SJCRH30 (cell line): ENCODE data around the gene BCAR3. TPM values are rescaled to one million over a fixed set of nuclear protein-coding genes. Genes with fewer than 3 reads are reported as not detected.
A peak's percentile ranks its signal among the peaks of the same experiment; 100 is the strongest.
"Not testable (repeated sequence)": the region's sequence is repeated elsewhere in the genome, so short reads cannot be mapped to it uniquely, and the experiment has no call there.

Experiments used
- DNase-seq, 2 experiments: peaks; one replicate each; pipeline ENCODE4 v3.0.0-alpha.2; 2015 to 2020
- H3K27ac ChIP-seq: fragments of 250-450 bp; sonication (Bioruptor Pico); 2 replicates; pipeline ENCODE4 v1.5.1; 2020; ENCODE audit warnings: mild to moderate bottlenecking, moderate library complexity
- H3K27me3 ChIP-seq: fragments of 250-450 bp; sonication (Bioruptor Pico); 2 replicates; pipeline ENCODE4 v1.5.1; 2020; ENCODE audit warnings: mild to moderate bottlenecking, moderate library complexity
- H3K36me3 ChIP-seq: fragments of 250-450 bp; sonication (Bioruptor Pico); 2 replicates; pipeline ENCODE4 v1.5.1; 2020; ENCODE audit warnings: mild to moderate bottlenecking, moderate library complexity
- H3K4me1 ChIP-seq: fragments of 250-450 bp; sonication (Bioruptor Pico); 2 replicates; pipeline ENCODE4 v1.5.1; 2020; ENCODE audit warnings: mild to moderate bottlenecking, moderate library complexity
- H3K4me3 ChIP-seq: fragments of 250-450 bp; sonication (Bioruptor Pico); 2 replicates; pipeline ENCODE4 v1.5.1; 2020; ENCODE audit warnings: mild to moderate bottlenecking, moderate library complexity
- H3K9me3 ChIP-seq: fragments of 250-450 bp; sonication (Bioruptor Pico); replicated peaks from 2 replicates; pipeline ENCODE4 v1.5.1; 2020; ENCODE audit warnings: mild to moderate bottlenecking, moderate library complexity
- total RNA-seq: library from RNA; depleted of rRNA; stranded (reverse); fragments of >200 nt; shearing (Covaris generic); gene quantifications from 2 replicates; pipeline ENCODE4 v1.2.3, GENCODE V29; 2014

The BCAR3 gene
- total RNA-seq, 1 experiment from 2014 or later, result 30.0 TPM

- Histone ChIP-seq H3K27ac (no peak overlapping the region), H3K4me1 (peaks cover 11% of the 10 kb centered on the region), H3K36me3 (no peaks in the 10 kb centered on the region), H3K9me3 (no peaks in the 10 kb centered on the region), H3K4me3 (no peak overlapping the region), H3K27me3 (no peaks in the 10 kb centered on the region)
- no peak for DNase-seq
Measured at GRCh38 chr1:93686504-93687250, 5.0 kb upstream of the BCAR3 start.

DNA sequence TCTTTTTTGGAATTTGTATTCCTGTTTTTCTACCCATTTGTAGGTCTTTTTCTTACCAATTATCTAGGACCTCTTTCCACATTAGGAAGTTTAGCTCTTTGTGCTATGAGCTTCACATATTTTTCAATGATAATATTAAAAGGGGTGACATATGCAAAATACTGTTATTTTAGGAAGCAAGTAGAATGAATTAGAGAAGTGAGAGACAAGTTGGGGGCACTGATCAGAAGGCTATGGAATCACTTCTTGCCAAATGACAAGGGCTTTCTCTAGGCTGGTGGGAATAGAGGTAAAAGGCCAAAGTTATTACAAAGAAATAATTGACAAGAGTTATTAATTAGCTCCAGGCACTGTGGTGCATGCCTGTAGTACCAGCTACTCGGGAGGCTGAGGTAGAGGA, 4.3 kb upstream of the BCAR3 start:
- Histone ChIP-seq H3K36me3 (no peaks in the 10 kb centered on the region), H3K4me1 (peaks cover 3% of the 10 kb centered on the region), H3K27ac (no peak overlapping the region), H3K4me3 (no peak overlapping the region), H3K27me3 (no peaks in the 10 kb centered on the region), H3K9me3 (no peaks in the 10 kb centered on the region)
- DNase-seq, result no peak

GRCh38 chr1:93683234-93683633, 1.6 kb upstream of the BCAR3 start:
- no peak overlapping the region for H3K27ac ChIP-seq
- H3K9me3 ChIP-seq, result no peaks in the 10 kb centered on the region
- no peak for DNase-seq
- H3K4me1 ChIP-seq, result peaks cover 10% of the 10 kb centered on the region
- no peak overlapping the region for H3K4me3 ChIP-seq
- H3K27me3 ChIP-seq, result no peaks in the 10 kb centered on the region
- peaks cover 3% of the 10 kb centered on the region; the same call in 1 of the 2 replicates for H3K36me3 ChIP-seq

GRCh38 chr1:93681989-93682412, 364 bp upstream of the BCAR3 start:
- Histone ChIP-seq H3K36me3 (peaks cover 12% of the 10 kb centered on the region; the same call in 1 of the 2 replicates), H3K27ac (peak overlapping the region; percentile 78), H3K9me3 (no peaks in the 10 kb centered on the region), H3K4me1 (peaks cover 10% of the 10 kb centered on the region), H3K4me3 (peak overlapping the region; percentile 90), H3K27me3 (no peaks in the 10 kb centered on the region)
- DNase-seq, result no peak

GRCh38 chr1:93680420-93681100, 1.1 kb downstream of the BCAR3 start:
- peak; percentile 82 to 88 for DNase-seq
- H3K4me3 ChIP-seq, result peak overlapping the region; percentile 90
- peaks cover 16% of the 10 kb centered on the region; the same call in 1 of the 2 replicates for H3K36me3 ChIP-seq
- no peaks in the 10 kb centered on the region for H3K27me3 ChIP-seq
- H3K27ac ChIP-seq, result peak overlapping the region; percentile 78
- no peaks in the 10 kb centered on the region for H3K9me3 ChIP-seq
- H3K4me1 ChIP-seq, result peaks cover 16% of the 10 kb centered on the region

- H3K4me1 ChIP-seq, result peaks cover 18% of the 10 kb centered on the region
- no peaks in the 10 kb centered on the region for H3K9me3 ChIP-seq
- H3K36me3 ChIP-seq, result peaks cover 18% of the 10 kb centered on the region; the same call in 1 of the 2 replicates
- H3K27ac ChIP-seq, result peak overlapping the region; percentile 78
- peak overlapping the region; percentile 90 for H3K4me3 ChIP-seq
- DNase-seq, result peak in 1 of 2 experiments; percentile 39
- no peaks in the 10 kb centered on the region for H3K27me3 ChIP-seq
Measured at GRCh38 chr1:93680076-93680419, 1.6 kb downstream of the BCAR3 start.

DNA sequence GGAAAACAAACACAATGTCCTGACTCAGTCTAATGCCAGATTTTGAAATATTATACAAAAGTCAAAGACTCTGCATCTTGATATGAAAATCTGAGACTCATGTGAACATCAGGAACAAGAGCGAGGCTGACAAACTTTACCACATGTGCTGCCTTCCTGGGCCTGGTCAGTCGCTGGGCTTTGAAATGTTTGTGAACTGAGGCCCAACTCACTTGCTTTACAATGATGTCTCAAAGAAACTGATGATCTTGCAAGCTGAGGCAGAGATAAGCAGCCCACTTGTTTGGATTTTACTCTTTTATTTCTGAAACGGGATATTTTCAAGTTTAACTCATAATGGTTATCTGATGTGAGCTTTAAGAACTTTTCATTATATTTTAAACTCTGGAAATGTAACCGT, 2.1 kb downstream of the BCAR3 start:
- peak overlapping the region; percentile 90 for H3K4me3 ChIP-seq

GRCh38 chr1:93678946-93679480, 2.6 kb downstream of the BCAR3 start:
- no peak overlapping the region for H3K27ac ChIP-seq

More for the DNA sequence above, 2.1 kb downstream of the BCAR3 start:
- no peak for DNase-seq
- Histone ChIP-seq H3K9me3 (no peaks in the 10 kb centered on the region), H3K4me1 (peaks cover 18% of the 10 kb centered on the region), H3K27ac (no peak overlapping the region; the same call in 1 of the 2 replicates), H3K36me3 (peaks cover 23% of the 10 kb centered on the region; the same call in 1 of the 2 replicates), H3K27me3 (no peaks in the 10 kb centered on the region)

DNA sequence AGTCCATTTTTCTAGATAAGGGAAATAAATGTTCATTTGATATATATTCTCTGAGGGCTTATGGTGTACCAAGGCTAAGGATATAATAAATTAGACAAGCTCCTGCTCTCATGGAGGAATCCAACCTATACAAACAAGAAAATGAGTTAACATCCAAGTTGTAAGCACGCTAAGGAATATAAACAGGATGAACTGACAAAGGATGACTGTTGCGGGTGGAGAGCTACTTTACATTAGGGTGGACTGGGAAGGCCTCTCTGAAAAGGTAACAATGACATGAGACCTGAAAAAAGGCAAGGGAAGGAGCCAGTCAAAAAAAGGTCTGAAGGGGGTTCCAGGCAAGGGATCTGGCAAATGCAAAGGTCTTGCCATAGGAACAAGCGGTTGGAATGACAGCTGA, 3.1 kb downstream of the BCAR3 start:
- Histone ChIP-seq H3K27me3 (no peaks in the 10 kb centered on the region), H3K4me1 (peaks cover 18% of the 10 kb centered on the region), H3K36me3 (peaks cover 33% of the 10 kb centered on the region), H3K9me3 (no peaks in the 10 kb centered on the region), H3K4me3 (no peak overlapping the region), H3K27ac (no peak overlapping the region)
- DNase-seq, result no peak

More at GRCh38 chr1:93678946-93679480, 2.6 kb downstream of the BCAR3 start:
- Histone ChIP-seq H3K4me1 (peaks cover 18% of the 10 kb centered on the region), H3K27me3 (no peaks in the 10 kb centered on the region), H3K36me3 (peaks cover 28% of the 10 kb centered on the region), H3K9me3 (no peaks in the 10 kb centered on the region), H3K4me3 (no peak overlapping the region)
- DNase-seq, result no peak

GRCh38 chr1:93677729-93678128, 3.9 kb downstream of the BCAR3 start:
- Histone ChIP-seq H3K4me3 (no peak overlapping the region), H3K27me3 (no peaks in the 10 kb centered on the region), H3K9me3 (no peaks in the 10 kb centered on the region), H3K4me1 (peaks cover 22% of the 10 kb centered on the region), H3K36me3 (peaks cover 41% of the 10 kb centered on the region), H3K27ac (no peak overlapping the region)
- no peak for DNase-seq

DNA sequence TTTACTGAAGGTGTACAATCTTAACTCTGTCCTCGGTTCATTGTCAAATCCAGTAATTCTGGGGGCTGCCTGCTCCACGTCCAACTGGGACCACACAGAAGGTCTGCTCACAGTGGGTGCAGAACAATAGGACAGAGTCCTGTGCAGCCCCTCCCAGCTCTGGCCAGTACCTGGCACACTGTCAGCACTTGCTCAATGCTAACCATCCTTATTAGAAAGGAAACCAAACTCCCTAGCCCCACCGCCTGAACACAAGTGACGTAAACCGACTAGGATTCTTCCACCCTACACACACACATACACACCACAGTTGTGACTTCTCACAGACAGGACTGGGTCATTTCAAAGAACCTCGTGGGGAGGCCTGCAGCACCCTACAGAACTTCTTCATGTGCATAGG, 5.2 kb downstream of the BCAR3 start:
- no peaks in the 10 kb centered on the region for H3K27me3 ChIP-seq
- H3K4me1 ChIP-seq, result peaks cover 35% of the 10 kb centered on the region
- H3K9me3 ChIP-seq, result no peaks in the 10 kb centered on the region
- no peak for DNase-seq
- peaks cover 50% of the 10 kb centered on the region for H3K36me3 ChIP-seq
- H3K4me3 ChIP-seq, result no peak overlapping the region
- H3K27ac ChIP-seq, result no peak overlapping the region

DNA sequence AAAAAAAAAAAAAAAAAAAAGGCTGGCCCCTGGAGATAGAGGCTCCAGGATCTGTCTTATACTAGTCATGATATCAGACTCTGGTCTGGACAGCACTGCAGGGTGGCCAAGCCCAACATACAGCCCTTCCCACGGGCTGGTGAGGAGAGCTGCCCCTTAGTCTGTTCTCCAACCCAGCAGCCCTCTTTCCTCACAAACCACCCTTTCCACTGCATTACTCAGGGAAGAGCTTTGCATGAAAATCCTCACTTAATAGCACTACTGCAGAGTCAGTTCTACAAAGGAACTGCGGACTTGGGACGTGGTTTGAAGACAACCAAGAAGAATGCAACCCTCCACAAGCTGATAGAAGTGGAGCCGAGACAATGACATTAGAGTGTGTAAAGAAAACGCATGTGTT, 5.7 kb downstream of the BCAR3 start:
- no peak overlapping the region for H3K27ac ChIP-seq
- H3K9me3 ChIP-seq, result no peaks in the 10 kb centered on the region
- H3K4me1 ChIP-seq, result peaks cover 40% of the 10 kb centered on the region
- no peaks in the 10 kb centered on the region for H3K27me3 ChIP-seq
- no peak overlapping the region for H3K4me3 ChIP-seq
- no peak for DNase-seq
- H3K36me3 ChIP-seq, result peaks cover 54% of the 10 kb centered on the region

GRCh38 chr1:93675271-93675670, 6.4 kb downstream of the BCAR3 start:
- Histone ChIP-seq H3K4me3 (no peak overlapping the region), H3K36me3 (peaks cover 59% of the 10 kb centered on the region), H3K27me3 (no peaks in the 10 kb centered on the region), H3K4me1 (peaks cover 46% of the 10 kb centered on the region), H3K9me3 (no peaks in the 10 kb centered on the region), H3K27ac (no peak overlapping the region)
- DNase-seq, result no peak

DNA sequence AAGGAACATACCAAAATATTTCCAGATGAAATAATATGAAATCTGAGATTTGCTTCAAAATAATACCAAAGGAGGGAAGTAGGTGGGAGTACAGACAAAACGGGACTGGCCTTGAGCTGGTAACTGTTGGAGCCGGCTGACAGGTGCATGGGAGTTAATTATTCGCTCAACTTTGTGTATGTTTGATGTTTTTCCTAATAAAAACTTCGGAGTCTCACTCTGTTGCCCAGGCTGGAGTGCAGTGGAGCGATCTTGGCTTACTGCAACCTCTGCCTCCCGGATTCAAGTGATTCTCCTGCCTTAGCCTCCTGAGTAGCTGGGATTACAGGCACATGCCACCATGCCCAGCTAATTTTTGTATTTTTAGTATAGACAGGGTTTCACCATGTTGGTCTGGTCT, 7.6 kb downstream of the BCAR3 start:
- not testable (repeated sequence) for H3K9me3 ChIP-seq, H3K27ac ChIP-seq, H3K4me3 ChIP-seq, DNase-seq, H3K27me3 ChIP-seq
- peaks cover 59% of the 10 kb centered on the region for H3K36me3 ChIP-seq
- peaks cover 49% of the 10 kb centered on the region for H3K4me1 ChIP-seq

DNA sequence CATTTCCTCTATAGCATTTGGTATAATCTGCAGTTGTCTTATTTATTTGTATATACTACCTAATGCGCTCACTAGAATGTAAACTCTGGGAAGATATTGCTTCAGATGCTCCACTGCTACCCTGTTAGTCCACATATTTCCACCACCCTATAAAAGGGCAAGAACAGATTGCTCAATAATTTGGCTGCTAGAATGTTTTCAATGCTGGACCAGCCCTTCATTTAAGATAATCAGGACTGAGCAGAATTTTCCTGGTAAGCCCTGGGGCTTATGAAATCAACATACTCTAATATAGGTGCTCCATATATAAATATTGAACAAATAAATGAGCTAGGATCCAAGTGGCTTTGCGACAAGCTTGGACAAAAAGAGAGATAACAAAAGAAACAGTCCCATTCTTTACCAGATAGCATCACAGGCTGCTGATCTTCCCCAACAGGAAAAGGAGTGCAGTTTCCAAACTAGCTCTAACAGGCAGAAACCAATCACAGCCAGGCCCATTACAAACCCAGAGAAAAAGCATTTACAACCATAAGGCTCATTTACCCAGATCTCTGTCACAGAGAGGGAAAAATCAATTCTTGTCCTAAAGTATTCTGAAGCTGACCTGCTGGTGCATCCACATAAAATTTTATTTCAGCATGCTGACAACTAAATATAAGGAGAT, 8.3 kb downstream of the BCAR3 start:
- peaks cover 57% of the 10 kb centered on the region for H3K36me3 ChIP-seq

More for the DNA sequence above, 8.3 kb downstream of the BCAR3 start:
- H3K4me1 ChIP-seq, result peaks cover 56% of the 10 kb centered on the region
- H3K27me3 ChIP-seq, result no peaks in the 10 kb centered on the region
- no peak overlapping the region for H3K4me3 ChIP-seq
- no peak overlapping the region for H3K27ac ChIP-seq
- DNase-seq, result no peak
- no peaks in the 10 kb centered on the region for H3K9me3 ChIP-seq
